NCI-H1105 (cell line): ENCODE data around the gene CHCHD6.

ENCODE experiments used
- DNase-seq: peaks from one replicate; lab custom pipeline; 2025; lab: John Stamatoyannopoulos, UW

The CHCHD6 gene

DNA sequence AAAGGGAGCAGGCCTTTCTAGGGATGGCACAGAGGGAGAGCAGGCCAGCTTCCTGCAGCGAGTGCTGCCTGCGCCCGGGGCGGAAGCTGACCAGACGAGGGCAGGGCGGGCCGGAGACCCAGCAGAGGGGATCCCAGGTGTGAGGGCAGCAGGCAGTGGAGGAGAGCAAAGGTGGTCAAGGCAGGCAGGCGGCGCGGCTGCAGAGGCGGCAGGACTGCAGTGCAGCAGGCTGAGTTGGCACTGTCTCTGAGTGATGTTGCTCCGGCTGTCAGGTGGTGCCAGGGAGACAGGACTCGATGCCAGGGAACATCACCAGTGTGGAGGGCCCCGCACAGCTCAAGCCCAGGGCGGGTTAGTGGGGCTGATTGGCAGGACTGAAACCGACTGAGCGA lies 256.6 kb downstream of the CHCHD6 start:
- DNase-seq = no peak

DNA sequence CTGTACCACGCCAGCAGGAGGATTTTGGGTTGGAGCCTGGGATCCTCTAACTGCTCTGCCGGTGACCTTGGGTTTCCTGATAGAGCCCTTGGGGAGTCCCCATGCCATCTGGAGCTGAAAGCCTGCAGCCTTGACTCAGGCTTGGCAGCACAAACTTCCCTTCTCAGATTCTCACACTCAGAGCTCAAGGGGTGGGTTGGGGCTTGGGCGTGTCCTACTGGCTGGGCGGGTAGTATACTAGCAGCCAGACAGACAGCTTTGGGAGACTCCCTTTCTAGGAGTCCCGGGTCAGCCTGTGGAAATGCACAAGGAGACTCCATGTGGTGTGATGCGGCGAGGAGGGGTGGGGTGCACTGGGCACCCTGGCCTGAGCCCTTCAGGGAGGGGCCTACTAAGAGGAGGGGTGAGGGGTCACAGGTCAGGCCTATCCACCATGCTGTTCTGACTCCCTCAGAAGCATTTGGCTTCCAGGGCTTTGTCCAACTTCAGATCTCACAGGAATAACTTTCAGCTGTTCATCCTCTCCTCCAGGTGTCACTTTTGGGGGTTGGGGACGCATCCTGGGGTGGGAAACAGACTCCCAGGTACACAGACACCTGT lies 257.3 kb downstream of the CHCHD6 start:
- no peak for DNase-seq

DNA sequence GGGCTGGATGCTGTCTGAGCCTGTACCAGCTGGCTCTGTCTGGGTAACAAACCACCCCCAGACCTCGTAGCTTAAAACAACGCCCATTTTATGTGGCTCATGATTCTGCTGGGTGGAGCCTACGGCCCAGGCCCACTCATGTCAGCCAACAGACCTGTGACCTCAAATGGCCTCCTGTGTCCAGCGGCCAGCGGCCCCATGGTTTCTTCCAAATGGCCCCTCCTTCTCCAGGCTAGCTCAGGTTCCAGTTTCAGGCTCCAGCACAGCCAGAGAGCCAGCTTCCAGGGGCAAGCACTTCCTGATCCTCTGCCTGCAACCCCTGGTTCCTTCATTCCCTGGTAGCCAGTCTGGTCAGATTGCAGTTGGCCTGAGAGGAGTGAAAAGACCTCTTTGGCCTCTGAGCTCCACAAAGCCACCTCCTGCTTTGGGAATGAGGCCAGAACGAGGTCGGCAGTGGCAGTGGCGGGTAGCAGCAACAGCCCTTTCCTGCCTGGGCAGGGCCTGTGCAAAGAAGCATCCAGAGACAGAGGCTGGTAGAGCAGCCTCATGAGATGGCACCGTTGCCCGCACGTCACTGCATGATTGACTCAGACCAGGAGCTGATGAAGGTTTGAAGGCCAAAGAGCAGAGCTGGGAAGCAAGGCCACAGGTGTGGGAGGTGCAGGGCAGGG lies 257.9 kb downstream of the CHCHD6 start:
- DNase-seq = no peak

DNA sequence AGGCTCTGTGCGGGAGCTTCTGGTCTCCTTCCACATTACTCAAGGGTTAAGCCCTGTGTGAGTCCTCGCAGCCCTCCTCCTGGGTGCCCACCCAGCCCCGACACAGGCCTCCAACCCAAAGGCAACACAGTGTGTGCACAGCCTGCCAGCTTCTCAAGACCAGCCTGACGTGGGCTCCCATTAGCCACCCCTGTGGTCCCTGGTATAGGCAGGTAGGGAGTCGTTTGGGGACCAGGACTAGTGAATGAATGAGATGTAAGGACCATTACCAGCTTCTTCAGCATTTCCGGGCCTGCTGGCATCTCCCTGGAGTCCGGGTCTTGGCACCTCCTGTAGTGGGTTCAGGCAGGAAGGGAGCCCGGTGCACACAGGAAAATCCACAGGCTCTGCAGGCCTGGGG lies 258.7 kb downstream of the CHCHD6 start:
- DNase-seq = no peak

DNA sequence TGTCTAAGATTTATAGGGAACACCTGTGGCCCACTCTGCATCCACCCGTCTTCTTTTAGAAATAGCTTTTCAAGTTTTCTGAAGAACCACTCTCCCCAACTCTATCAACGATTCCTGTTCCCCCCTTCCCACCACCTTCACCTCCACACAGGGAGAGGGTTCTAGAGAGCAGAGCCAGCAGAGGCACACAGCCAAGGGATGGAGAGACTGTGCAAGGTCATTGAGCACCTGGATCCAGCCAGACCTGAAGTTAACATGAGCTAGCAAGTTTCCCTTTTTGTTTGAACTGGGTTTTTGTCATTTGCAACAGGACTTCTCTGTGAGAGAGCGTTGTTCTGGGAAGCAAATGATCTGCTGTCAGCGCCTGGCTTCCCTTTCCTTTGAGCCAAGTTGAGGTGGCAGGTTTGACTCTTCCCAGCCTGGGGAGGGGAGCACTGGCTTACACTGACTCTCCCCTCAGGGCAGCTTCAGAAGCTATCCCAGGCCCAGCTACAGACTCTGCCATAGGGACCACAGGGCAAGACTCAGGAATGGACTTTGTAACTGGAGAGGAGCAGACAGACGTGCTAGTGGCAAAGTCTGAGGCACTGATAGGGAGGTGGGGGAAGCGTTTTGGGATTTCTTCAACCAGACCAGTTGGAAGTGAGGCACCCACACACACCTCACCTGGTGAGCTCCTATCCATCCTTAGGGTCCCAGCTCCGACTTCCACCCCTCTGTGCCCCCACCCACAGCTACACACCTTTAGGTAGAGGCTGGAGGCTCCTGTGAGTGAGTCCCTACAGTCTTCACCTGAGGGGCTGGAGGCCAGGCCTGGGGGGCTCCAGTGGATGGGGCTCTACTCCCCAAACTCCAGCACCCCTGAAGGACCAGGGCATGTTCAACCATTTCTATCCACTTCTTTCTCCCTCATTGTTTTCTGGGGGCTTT lies 259.5 kb downstream of the CHCHD6 start:
- no peak for DNase-seq

DNA sequence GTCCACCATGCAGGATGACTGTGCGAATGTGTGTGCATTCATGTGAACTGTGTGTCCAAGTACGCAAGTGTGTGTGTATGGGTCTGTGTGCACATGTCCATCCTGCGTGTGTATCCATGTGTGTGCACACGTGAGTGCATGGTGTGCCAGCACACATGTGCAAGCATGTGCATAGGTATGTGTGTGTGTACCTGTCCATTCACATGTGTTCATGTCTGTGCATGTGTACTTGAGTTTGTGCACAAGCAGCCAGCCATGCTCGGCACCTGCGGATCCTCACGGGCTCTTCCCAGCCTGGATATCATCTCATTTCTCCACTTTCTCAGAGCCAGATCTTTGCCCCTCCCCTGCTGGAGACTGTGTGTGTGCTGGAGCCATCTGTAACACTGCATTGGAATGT lies 260.2 kb downstream of the CHCHD6 start:
- DNase-seq = no peak

DNA sequence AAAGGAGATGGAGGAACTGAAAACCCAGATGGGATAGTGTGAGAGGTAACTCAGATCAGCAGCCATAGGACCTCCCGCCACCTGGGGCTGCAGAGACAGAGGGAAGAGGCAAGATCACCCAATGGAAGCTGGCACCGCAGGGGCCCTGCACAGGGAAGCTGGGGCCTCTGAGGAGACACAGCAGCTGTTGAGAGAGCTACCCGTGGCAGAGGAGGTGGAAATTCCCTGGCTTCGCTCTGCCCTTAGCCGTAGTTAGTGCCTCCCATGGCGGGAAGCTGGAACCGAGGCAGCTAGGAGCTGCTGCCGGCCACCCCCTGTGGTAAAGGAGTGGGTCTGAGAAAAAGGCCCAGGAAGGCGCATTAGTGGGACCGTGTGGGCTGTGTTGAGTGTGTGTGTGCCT lies 260.9 kb downstream of the CHCHD6 start:
- no peak for DNase-seq

DNA sequence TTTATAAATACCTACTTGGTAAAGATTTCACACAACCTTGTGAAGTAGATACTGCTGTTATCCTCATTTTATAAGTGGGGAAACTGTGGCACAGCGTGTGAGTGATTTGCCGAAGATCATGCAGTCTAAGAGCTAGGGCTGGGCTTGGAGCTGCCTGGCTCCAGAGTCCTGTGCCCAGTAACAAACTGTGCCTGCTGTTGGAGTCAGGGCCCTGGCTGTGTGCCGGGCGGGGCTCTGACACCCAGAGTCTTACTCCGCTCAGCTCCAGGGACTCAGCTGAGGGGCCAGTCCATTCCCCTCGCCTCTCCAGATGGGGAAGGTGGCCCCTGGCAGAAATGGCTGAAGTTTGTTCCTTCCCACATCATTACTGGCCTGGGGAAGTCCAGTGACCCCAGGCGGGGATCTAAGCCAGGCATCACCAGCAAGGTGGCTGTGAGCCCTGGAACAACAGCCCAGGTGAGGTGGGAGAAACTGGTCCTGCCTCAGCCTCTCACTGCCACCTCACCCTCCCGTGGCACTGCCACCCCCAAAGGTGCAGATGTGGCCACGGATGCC lies 261.6 kb downstream of the CHCHD6 start:
- DNase-seq = no peak

DNA sequence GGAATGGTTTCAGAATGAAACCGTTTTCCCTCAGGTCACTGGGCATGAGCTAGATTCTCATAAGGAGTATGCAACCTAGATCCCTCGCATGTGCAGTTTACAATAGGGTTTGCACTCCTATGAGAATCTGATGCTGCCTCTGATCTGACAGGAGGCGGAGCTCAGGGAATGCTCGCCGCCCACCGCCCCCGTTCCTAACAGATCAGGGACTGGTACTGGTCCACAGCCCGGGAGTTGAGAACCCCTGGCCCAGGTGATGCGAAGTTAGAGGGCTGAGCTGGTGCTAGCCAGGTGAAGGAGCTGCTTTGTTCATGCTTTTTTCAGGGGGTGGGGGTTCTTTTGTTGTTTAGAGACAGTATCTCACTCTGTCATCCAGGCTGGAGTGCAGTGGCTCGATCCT lies 263.3 kb downstream of the CHCHD6 start:
- DNase-seq = no peak

DNA sequence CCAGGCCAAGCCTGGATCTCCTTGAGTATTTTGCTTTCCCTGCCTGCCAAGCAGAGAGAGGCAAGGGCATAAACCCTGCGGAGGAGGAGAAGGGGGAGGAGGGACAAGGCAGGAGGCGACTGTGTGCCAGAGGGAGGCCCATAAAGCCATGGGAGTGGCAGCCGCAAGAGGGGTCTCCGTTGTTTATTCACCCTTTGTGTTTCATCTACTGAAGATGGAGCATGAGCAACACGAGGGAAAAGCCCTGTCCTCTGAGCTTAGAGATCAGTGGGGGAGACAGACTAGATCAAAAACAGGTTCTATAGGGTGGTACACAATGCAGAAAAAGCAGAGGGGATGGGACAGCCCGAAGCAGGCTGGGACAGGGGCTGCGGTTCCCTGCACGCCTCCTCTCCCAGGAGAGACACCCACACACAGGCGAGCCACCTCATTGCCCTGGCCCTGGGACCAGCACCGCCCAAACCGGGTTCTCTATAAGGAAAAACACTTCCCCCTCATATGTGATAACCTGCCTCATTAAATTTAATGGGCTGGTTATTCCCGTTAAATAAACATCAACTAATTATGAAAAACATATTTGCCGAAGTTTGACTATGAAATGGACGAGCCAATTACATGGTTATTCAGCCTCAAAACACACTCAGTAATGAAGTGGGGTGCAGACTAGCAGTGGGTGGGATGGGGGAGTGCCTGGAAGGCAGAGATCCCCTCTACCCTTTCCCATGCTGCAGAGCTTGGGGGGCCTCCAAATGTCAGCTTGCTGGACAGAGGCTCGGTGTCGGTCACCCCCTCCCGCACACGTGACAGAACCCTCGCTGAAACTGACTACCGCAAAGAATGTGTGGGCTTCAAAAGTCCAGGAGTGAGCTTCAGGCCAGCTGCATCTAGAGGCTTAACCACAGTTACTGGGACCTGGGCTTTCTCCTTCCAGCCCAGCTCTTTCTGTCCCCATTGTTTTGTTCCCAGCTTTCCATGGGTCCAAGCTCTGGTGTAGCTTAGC lies 264.7 kb downstream of the CHCHD6 start:
- DNase-seq = no peak

DNA sequence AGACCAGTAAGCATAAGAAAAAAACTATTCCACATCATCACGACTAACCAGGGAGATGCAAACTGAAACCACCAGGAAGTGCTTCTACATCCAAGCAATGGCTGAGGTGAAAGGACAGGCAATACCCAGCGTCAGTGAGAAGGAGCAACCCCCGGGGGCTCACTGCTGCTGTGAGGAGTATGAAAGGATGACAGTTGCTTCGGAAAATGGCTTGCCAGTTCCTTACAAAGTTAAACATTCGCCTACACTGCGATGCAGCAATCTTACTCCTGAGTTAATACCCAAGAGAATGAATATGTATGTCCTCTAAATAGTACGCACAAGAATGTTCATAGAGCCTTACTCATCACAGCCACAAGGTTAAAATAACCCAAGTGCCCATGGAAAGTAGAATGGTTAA lies 265.5 kb downstream of the CHCHD6 start:
- DNase-seq = no peak

DNA sequence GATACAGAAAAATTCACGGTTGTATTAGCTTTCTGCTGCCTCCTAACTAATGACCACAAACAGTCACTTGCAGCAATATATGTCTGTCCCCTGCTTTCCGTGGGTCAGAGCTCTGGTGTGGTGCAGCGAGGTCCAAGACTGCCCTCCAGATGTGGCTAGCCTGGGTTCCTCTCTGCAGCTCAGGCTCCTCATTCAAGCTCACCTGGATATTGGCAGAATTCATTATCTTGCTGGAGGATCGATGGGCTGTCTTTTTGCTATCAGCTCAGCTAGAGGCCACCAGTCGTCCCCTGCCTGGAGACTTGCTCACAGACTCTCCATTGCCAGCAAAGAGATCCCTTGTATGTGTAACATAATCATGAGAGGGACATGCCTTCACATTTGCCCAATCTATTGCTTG lies 266.1 kb downstream of the CHCHD6 start:
- DNase-seq = no peak

DNA sequence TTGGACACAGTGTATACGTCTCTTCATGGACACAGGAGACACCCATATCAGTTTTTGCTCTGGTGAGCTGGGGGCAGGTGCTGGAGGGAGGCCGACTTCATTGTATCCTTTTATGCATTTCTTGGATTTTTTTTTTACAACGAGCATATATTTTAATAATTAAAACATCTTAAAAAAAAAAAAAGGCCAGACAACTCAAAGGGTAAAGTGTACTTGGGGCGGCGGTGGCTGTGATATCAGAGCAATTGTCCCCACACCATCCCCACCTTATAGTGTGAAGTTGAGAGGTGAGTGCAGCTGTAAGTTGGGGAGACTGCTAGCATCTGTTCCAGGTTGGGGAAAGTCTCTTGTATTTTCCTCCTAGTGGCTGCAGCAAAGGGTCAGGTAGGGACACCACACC lies 266.9 kb downstream of the CHCHD6 start:
- no peak for DNase-seq

DNA sequence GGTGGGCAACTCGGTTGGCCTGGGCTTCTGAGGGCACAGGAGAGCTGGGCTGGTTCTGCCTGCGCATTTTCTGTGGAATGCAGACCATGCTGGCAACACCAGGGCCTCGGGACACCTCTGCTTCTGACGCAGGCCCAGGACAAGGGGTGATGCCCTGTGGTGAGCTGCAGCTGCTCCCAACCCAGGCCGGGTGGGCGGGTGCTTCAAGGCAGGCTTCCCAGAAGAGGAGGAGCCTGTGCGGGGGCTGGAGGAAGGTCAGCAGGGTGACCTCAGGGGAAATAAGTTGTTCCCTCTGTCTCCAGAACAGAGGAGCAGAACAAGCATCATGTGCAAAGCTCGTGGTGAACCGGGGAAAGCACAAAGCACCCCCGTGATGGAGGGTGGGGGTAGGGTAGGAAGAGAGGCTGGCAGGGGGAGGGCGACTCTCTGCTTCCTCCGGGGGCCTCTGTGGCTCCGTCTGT lies 267.9 kb downstream of the CHCHD6 start:
- no peak for DNase-seq

DNA sequence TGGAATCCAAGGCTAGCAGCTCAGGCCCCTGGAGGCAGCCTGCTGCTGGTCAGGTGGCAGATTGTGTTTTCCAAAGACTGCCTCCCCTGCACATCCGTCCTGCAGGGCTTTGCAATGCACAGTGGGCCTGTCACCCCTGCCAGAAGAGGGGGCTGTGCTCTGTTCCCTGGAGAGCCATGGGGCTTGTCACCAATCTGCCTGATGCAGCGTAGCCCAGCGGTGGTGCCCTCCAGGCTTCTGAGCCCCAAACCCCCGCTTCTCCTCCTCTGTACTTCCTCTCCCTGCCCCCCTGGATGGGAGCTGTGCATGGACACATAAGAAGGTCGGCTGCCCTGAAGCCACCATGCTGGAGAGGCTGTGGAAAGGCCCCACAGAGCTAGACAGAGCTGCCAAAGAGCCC lies 268.8 kb downstream of the CHCHD6 start:
- DNase-seq = no peak

DNA sequence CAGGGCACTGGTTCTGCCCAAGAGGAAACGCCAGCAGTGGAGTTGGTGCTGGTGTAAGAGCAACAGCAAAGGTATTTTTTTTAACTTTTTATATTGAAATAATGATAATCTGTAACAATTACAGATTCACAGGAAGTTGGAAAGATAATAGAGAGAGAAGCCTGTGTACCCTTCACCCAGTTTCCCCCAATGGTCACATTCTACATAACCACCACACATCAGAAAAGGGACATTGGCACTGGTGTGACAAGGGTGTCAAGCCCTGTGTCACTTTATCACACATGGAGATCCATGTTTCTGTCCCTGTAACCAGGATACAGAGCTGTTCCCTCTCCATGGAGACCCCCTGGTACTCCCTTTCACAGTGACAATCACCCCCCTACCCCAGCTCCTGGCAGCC lies 269.8 kb downstream of the CHCHD6 start:
- DNase-seq = no peak

DNA sequence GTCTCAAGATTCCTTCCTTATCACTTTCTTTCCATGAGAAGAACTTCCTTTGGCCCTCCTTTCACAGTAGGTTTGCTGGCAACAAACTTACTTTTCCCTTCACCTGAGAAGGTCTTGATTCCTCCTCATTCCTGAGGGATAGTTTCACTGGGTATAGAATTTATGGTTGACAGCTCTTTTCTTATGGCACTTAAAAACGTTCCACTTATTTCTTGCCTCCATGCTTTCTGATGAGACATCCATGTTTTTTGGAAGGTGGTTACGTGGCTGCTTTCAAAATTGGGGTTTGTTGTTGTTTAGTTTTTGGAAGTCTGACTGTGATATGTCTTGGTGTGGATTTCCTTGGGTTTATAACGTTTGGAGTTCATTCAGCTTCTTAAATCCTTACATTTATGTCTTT lies 270.7 kb downstream of the CHCHD6 start:
- DNase-seq = no peak

DNA sequence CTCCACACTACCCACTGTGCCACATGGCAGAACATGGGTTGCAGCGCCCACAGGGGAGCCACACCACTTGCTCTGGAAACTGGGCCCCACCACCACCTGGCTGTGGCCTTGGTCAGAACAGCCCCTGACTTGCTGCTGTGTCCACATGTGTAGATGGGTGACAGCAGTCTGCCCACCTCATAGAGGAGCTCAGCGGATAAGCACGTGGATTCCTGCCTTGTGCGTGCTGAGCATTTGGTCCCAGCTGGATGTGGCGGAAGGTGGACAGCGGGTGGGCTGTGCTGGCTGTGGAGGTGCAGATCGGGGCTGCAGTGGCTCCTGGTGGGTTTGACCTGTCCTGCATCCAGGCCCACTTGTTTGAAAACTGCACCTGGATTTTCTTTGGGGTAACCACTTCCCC lies 272.9 kb downstream of the CHCHD6 start:
- DNase-seq = no peak

DNA sequence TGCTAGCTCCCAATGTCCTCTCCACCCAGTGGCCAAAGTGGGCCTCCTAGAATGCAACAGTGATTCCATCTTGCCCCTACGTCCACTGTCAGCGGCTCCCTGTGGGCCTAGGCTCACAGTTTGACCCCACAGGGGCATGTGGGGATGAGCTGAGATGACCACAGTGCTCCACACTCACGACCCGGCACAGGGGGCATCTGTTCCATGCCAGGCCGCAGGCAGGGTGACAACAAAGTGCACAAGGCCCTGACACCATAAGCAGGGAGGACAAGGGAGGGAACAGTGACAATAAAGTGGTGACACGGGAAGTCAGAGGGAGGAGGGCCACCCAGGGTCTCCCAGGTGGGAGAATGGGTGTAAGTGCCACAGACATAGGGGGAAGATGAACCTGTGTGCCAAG lies 273.8 kb downstream of the CHCHD6 start:
- no peak for DNase-seq

DNA sequence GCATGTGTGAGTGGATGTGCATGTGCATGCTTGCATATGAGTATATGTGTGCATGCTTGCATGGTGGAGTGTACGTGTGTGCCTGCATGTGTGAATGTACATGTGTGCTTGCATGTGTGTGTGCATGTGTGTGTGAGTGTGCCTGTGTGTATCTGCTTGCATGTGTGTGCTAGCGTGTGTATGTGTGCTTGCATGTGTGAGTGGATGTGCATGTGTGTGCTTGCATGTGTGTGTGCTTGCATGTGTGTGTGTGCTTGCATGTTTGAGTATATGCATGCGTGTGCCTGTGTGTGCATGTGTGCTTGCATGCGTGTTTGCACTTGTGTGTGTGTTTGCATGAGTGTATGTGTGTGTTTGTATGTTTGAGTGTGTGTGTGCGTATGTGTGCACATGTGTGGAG lies 274.3 kb downstream of the CHCHD6 start:
- DNase-seq = no peak

DNA sequence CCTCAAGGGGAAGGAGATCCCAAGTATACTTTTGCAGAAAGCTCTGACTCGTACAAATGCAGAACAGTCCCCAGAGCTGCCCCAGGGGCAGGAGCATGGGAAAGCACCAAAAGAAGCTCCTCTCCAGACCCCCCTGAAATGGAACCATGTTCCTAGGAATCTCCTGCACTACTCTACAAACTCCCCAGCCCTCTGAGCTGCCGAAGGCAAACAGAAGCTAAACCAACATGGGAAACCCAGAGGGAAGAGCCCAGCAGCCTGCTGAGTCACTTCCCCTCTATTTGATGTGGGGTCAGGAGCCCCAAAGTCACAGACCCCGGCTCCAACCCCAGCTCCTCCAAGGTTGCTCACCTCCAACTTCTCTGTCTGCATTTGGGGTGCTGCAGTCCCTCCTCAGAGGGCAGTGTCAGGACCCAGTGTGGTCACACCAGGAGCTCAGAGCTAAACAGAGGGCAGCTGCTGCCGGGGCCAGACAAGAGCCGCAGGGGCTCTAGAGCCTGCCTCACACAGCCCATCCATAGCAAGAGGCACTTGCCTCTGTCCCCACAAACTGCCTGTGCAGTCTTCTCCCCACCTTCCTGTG lies 275.1 kb downstream of the CHCHD6 start:
- no peak for DNase-seq
